PC-9 (cell line): Measurements from ENCODE around the gene LPAR1.

ENCODE experiments used
- EZH2 ChIP-seq: fragments of 200-600 bp; sonication (generic); IDR thresholded peaks from 2 replicates; pipeline ENCODE4 v1.8.0; 2017; ENCODE audit warnings: antibody characterized with exemption, low read depth
- TF ChIP-seq, protein P1 (sequence below): fragments of 200-600 bp; sonication (generic); conservative IDR thresholded peaks from 2 replicates; pipeline ENCODE4 v1.6.1; 2017; ENCODE audit warnings: mixed run types, antibody characterized with exemption, mild to moderate bottlenecking, moderate library complexity

DNA sequence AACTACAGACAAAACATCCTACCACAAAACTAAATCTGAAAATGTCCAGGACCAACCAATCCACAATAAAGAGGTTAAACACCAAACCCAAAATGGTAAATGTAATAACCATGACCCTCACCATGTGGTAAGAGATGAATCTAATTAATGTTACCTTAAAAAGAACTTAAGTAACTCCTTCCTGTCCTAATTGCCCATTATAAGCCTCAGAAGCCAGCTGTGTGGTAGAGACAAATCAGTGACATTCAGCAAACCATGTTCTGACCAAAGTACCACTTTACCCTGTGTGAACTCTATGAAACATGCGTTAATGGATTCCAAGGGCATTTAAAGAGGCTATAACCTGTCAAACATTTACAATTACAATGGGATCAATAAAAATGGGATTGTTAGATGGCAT lies 25.0 kb downstream of the LPAR1 start:
- TF ChIP-seq EZH2 = no peak
- TF ChIP-seq, protein P1, sequence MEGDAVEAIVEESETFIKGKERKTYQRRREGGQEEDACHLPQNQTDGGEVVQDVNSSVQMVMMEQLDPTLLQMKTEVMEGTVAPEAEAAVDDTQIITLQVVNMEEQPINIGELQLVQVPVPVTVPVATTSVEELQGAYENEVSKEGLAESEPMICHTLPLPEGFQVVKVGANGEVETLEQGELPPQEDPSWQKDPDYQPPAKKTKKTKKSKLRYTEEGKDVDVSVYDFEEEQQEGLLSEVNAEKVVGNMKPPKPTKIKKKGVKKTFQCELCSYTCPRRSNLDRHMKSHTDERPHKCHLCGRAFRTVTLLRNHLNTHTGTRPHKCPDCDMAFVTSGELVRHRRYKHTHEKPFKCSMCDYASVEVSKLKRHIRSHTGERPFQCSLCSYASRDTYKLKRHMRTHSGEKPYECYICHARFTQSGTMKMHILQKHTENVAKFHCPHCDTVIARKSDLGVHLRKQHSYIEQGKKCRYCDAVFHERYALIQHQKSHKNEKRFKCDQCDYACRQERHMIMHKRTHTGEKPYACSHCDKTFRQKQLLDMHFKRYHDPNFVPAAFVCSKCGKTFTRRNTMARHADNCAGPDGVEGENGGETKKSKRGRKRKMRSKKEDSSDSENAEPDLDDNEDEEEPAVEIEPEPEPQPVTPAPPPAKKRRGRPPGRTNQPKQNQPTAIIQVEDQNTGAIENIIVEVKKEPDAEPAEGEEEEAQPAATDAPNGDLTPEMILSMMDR = no peak
